Transverse colon (tissue), 4 donors: ENCODE results near the gene ABHD15. TPM values are rescaled to one million over a fixed set of nuclear protein-coding genes. Genes with fewer than 3 reads are reported as not detected.

Source experiments
- DNase-seq: peaks from one replicate; pipeline ENCODE4 v3.0.0-alpha.2; 2019
- H3K27ac ChIP-seq, 4 donors: fragments of 200-600 bp; sonication (generic); 2 replicates each; pipeline ENCODE4 v1.5.1; 2016 to 2018; ENCODE audit warnings: inconsistent platforms in 4 of 4
- H3K27me3 ChIP-seq: fragments of 200-600 bp; sonication (generic); 2 replicates; pipeline ENCODE4 v1.5.1; 2017; ENCODE audit warnings: inconsistent platforms
- H3K36me3 ChIP-seq, 4 donors: fragments of 200-600 bp; sonication (generic); 2 replicates each; pipeline ENCODE4 v1.5.1; 2017 to 2019; ENCODE audit warnings: inconsistent platforms in 4 of 4
- H3K4me1 ChIP-seq, 4 donors: fragments of 200-600 bp; sonication (generic); 2 replicates each; pipeline ENCODE4 v1.5.1; 2017 to 2020; ENCODE audit warnings: inconsistent platforms in 4 of 4
- H3K4me3 ChIP-seq, 4 donors: fragments of 200-600 bp; sonication (generic); 1 replicate in 1 of 4; 2 replicates in 3 of 4; pipeline versions ENCODE4 v1.5.1 to v1.6.1; 2017 to 2019; ENCODE audit warnings: inconsistent platforms in 4 of 4
- H3K9me3 ChIP-seq, 2 donors: fragments of 200-600 bp; sonication (generic); 2 replicates each; pipeline ENCODE4 v1.5.1; 2017 to 2019; ENCODE audit warnings: inconsistent platforms in 2 of 2
- EP300 ChIP-seq: sonication (generic); formaldehyde crosslinking; IDR thresholded peaks from one replicate; pipeline ENCODE4 v1.6.1; 2017; ENCODE audit warnings: antibody characterized with exemption, low read depth
- POLR2A ChIP-seq: fragments of 450-650 bp; IDR thresholded peaks from one replicate; pipeline ENCODE4 v1.6.1; 2016; ENCODE audit warnings: antibody characterized with exemption, mild to moderate bottlenecking, moderate library complexity
- POLR2AphosphoS5 ChIP-seq, 3 donors: sonication (generic); formaldehyde crosslinking; IDR thresholded peaks; one replicate each; pipeline ENCODE4 v1.6.1; 2016; ENCODE audit warnings: antibody characterized with exemption in 3 of 3
- WGBS, 2 donors: methylation state at CpG; one replicate each; pipeline ENCODE4 v1.1.5; 2018; ENCODE audit warnings: low coverage in 1 of 2; 5-methylcytosine and 5-hydroxymethylcytosine counted together
- in situ Hi-C, 4 donors: fragments of 200-750 bp; cut with MboI; loops; one replicate each; pipeline versions ENCODE4 v1.15.0 to v1.15.1; 2017; ENCODE audit warnings: low sequenced_read_pairs in 3 of 4, low pct_ligation_motif_present in 1 of 4, low pct_unique_long_range_greater_than_20kb in 1 of 4
- intact Hi-C: fragments of 100-400 bp; cut with DNase I; formaldehyde crosslinking; loops from one replicate; pipeline ENCODE4 v1.15.1; 2023; ENCODE audit warnings: low total_unique reads
- total RNA-seq, 4 donors: library from RNA; depleted of rRNA; stranded (reverse); fragments of >200 nt; gene quantifications; one replicate each; pipeline ENCODE4 v1.1.0, GENCODE V29; 2016
- TF ChIP-seq, protein P1 (sequence below), 5 experiments: fragments of 200-600 bp in 3 of 5; fragments of 450-650 bp in 2 of 5; sonication (generic) in 3 of 5; IDR thresholded peaks; 1 replicate in 2 of 5; 2 replicates in 3 of 5; pipeline ENCODE4 v1.5.1; 2016 to 2017; ENCODE audit warnings: antibody characterized with exemption in 5 of 5, inconsistent platforms in 3 of 5, mild to moderate bottlenecking in 2 of 5, moderate library complexity in 1 of 5

The ABHD15 gene
- total RNA-seq, 4 donors from 2014 or later, result 18.7 to 38.0 (median 24.6) TPM

DNA sequence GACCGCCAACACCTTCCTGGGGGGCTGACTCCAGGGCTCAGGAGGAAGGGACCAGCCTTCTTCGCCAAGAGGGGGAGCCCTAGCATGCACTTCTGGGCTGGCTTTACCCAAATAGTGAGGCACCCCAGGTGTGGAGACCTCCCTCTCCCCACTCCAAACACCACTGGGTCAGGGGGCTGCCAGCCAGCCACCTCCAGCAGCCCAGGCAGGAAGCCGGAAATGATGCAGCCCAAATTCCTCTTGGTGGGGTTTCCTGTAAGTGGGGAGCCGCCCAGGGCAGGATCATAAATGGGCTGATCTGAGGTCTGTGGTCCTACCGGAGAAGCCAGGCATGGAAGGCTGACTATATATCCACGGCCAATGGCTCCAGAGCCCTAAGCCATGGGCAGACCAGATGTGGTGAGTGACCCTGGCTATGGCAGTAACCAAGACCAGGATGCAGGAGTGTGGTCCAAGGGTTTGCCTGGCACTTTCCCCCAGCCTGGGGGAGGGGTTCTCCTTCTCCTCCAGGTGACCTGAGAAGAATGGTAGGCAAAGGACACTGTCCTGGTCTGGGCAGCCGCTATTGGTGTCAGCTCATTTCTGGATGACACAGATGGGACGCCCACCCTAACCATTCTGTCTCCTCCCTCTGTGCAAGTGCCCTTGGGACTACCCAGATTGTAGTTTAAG lies 18.4 kb upstream of the ABHD15 start:
- in situ Hi-C loops, result no loop called here
- Histone ChIP-seq H3K4me3 (no peak overlapping the region), H3K9me3 (no peaks in the 10 kb centered on the region), H3K4me1 (peaks cover 14 to 29% (median 24%) of the 10 kb centered on the region in 4 donors), H3K36me3 (no peaks in the 10 kb centered on the region), H3K27me3 (no peaks in the 10 kb centered on the region), H3K27ac (peak overlapping the region in 3 of 4 donors; percentile 11 to 50 (median 27))
- DNase-seq, result no peak
- WGBS, 2 donors, result 67% methylated on average over 8 of the region's 8 CpGs; no CpG with 5 or more reads in 1 of the 2 donors
- intact Hi-C loops, result no loop called here
- peak in 1 of 3 donors; percentile 10 for TF ChIP-seq POLR2AphosphoS5 (IDR thresholded peaks at IDR 0.05)
- TF ChIP-seq POLR2A, result no peak

- H3K4me3 ChIP-seq, result no peak overlapping the region
These were observed 17.7 kb upstream of the ABHD15 start for GRCh38 chr17:29584452-29585079.

DNA sequence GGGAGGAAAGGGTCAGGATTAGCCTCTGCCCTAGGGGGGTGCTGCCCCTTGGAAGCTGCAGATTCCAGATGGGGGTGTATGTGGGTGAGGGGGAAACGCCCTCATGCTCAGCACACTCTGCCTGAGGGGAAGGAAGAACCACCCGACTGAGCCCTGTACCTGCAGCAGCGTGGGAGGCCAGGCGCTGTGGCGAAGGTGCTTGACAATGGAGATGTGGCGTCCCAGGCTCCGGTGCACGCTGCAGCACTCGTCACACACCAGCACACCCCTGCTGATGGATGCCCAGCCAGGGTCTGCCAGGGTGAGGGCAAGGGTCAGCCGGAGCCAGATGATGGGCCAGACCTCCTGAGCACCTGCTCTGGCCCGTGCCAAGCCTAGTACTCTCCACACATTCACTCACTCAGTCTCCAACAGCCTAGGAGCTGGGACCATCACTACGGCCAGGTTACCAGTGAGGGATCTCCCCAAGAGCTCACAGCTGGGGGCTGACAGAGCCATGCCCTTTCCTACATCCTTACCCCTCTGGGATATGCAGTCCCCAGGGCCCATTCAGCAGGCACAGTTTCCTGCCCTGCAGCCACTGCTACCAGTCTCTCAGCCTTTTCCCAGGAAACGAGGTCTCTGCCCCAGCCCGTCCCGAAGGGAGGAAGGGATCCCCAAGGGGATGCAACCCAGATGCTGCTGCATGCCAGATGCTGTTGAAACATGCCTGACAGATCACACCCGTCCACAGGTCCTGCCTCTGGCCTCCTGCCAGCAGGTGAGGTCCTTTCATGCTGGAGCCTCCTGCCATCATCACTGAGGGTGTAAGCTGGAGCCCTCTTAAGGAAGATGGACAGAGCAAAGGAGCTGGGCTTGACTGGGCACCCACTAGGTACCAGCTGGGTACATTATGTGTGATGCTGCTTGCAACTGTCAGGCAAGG lies 16.7 kb upstream of the ABHD15 start:
- TF ChIP-seq POLR2A, result no peak
- no peak for TF ChIP-seq EP300
- TF ChIP-seq, protein P1, sequence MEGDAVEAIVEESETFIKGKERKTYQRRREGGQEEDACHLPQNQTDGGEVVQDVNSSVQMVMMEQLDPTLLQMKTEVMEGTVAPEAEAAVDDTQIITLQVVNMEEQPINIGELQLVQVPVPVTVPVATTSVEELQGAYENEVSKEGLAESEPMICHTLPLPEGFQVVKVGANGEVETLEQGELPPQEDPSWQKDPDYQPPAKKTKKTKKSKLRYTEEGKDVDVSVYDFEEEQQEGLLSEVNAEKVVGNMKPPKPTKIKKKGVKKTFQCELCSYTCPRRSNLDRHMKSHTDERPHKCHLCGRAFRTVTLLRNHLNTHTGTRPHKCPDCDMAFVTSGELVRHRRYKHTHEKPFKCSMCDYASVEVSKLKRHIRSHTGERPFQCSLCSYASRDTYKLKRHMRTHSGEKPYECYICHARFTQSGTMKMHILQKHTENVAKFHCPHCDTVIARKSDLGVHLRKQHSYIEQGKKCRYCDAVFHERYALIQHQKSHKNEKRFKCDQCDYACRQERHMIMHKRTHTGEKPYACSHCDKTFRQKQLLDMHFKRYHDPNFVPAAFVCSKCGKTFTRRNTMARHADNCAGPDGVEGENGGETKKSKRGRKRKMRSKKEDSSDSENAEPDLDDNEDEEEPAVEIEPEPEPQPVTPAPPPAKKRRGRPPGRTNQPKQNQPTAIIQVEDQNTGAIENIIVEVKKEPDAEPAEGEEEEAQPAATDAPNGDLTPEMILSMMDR (IDR thresholded peaks at IDR 0.05), result no peak
- no peak for TF ChIP-seq POLR2AphosphoS5 (IDR thresholded peaks at IDR 0.05)
- DNase-seq, result no peak
- Histone ChIP-seq H3K27ac (peak overlapping the region in 1 of 4 donors; percentile 7), H3K4me3 (no peak overlapping the region), H3K36me3 (no peaks in the 10 kb centered on the region), H3K9me3 (no peaks in the 10 kb centered on the region), H3K27me3 (no peaks in the 10 kb centered on the region), H3K4me1 (peaks cover 9 to 23% (median 17%) of the 10 kb centered on the region in 4 donors)
- in situ Hi-C loops, result no loop called here
- 87% methylated on average over 14 of the region's 16 CpGs; no CpG with 5 or more reads in 1 of the 2 donors for WGBS, 2 donors
- intact Hi-C loops, result no loop called here

More at GRCh38 chr17:29584452-29585079, 17.7 kb upstream of the ABHD15 start:
- DNase-seq, result no peak
- no peaks in the 10 kb centered on the region for H3K9me3 ChIP-seq
- WGBS, 2 donors, result 76 to 77% methylated on average over 5 to 12 of the region's 12 CpGs
- in situ Hi-C loops (no loop called here), intact Hi-C loops (no loop called here)
- no peaks in the 10 kb centered on the region for H3K27me3 ChIP-seq
- no peaks in the 10 kb centered on the region for H3K36me3 ChIP-seq
- TF ChIP-seq, protein P1 (IDR thresholded peaks at IDR 0.05), result no peak
- TF ChIP-seq EP300 (no peak), POLR2AphosphoS5 (IDR thresholded peaks at IDR 0.05) (no peak), POLR2A (no peak)
- peak overlapping the region in 2 of 4 donors; percentile 7 to 27 for H3K27ac ChIP-seq
- H3K4me1 ChIP-seq, result peaks cover 9 to 23% (median 18%) of the 10 kb centered on the region in 4 donors

DNA sequence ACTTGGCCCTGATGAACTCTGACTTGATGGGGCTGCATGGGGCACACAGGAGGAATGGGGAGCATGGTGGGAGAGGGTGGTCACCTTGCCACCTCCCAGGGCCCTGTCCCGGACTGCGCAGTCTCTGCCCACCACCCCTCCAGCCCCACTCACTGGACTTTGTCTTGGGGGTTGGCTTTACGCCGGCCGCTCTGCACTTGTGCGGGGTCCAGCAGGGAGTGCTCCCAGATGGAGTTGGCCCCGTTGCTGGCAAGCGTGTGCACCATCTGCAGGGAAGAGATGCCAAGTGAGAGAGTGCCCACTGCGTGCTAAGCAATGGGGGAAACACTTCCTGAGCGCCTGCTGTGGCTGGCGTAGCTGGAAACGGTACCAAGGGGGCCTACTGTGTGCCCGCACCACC lies 15.9 kb upstream of the ABHD15 start:
- DNase-seq, result no peak
- intact Hi-C loops, result no loop called here

More for the DNA sequence above, 15.9 kb upstream of the ABHD15 start:
- Histone ChIP-seq H3K4me1 (peaks cover 5 to 15% (median 11%) of the 10 kb centered on the region in 4 donors), H3K9me3 (no peaks in the 10 kb centered on the region), H3K4me3 (no peak overlapping the region), H3K27ac (no peak overlapping the region), H3K27me3 (no peaks in the 10 kb centered on the region), H3K36me3 (no peaks in the 10 kb centered on the region)
- TF ChIP-seq EP300 (no peak), POLR2A (no peak), POLR2AphosphoS5 (IDR thresholded peaks at IDR 0.05) (no peak)
- TF ChIP-seq, protein P1 (IDR thresholded peaks at IDR 0.05), result no peak
- in situ Hi-C loops, result no loop called here
- 92% methylated on average over 12 of the region's 13 CpGs; no CpG with 5 or more reads in 1 of the 2 donors for WGBS, 2 donors
